HUES6 (cell line): ENCODE data around the gene HAP1.
A peak's percentile ranks its signal among the peaks of the same experiment; 100 is the strongest.
"Not testable (repeated sequence)": the region's sequence is repeated elsewhere in the genome, so short reads cannot be mapped to it uniquely, and the experiment has no call there.

Experiments used
- H3K27ac ChIP-seq: 2 replicates; pipeline ENCODE4 v1.7.0; 2013; ENCODE audit warnings: low read depth, mild to moderate bottlenecking, low read length, inconsistent platforms
- H3K27me3 ChIP-seq: 2 replicates; pipeline ENCODE4 v1.6.1; 2013; ENCODE audit warnings: low read length; ENCODE audit not compliant: control insufficient read depth, insufficient read depth
- H3K36me3 ChIP-seq: 2 replicates; pipeline ENCODE4 v1.6.1; 2013; ENCODE audit warnings: low read length; ENCODE audit not compliant: control insufficient read depth, insufficient read depth
- H3K4me1 ChIP-seq: 2 replicates; pipeline ENCODE4 v1.6.1; 2013; ENCODE audit warnings: low read length; ENCODE audit not compliant: control insufficient read depth, insufficient read depth
- H3K4me3 ChIP-seq: 2 replicates; pipeline ENCODE4 v1.5.1; 2013; ENCODE audit warnings: low read depth, low read length
- H3K9ac ChIP-seq: one replicate; pipeline ENCODE4 v1.6.1; 2013; ENCODE audit warnings: mild to moderate bottlenecking, low read length
- H3K9me3 ChIP-seq: 2 replicates; pipeline ENCODE4 v1.6.1; 2013; ENCODE audit warnings: low read depth, low read length; ENCODE audit not compliant: control insufficient read depth, insufficient read depth

Gene HAP1

GRCh38 chr17:41702712-41703111 is 31.7 kb downstream of the HAP1 start:
- H3K27me3 ChIP-seq, result peaks cover 41% of the 10 kb centered on the region
- H3K9me3 ChIP-seq, result peaks cover under 1% of the 10 kb centered on the region; the same call in 1 of the 2 replicates
- H3K4me1 ChIP-seq, result peaks cover 21% of the 10 kb centered on the region
- no peak overlapping the region for H3K27ac ChIP-seq
- H3K36me3 ChIP-seq, result no peaks in the 10 kb centered on the region
- no peak overlapping the region for H3K9ac ChIP-seq
- no peak overlapping the region for H3K4me3 ChIP-seq

- Histone ChIP-seq H3K27me3 (peaks cover 23% of the 10 kb centered on the region), H3K4me1 (peaks cover 11% of the 10 kb centered on the region)
- not testable (repeated sequence) for H3K9ac ChIP-seq, H3K4me3 ChIP-seq, H3K27ac ChIP-seq, H3K9me3 ChIP-seq, H3K36me3 ChIP-seq
These were observed 33.6 kb downstream of the HAP1 start for GRCh38 chr17:41700843-41701242.

- no peaks in the 10 kb centered on the region for H3K9me3 ChIP-seq
- no peaks in the 10 kb centered on the region for H3K4me1 ChIP-seq
- peaks cover 23% of the 10 kb centered on the region for H3K36me3 ChIP-seq
- no peak overlapping the region for H3K9ac ChIP-seq
- H3K4me3 ChIP-seq, result no peak overlapping the region
- no peaks in the 10 kb centered on the region for H3K27me3 ChIP-seq
- no peak overlapping the region for H3K27ac ChIP-seq
These were observed 37.1 kb downstream of the HAP1 start for GRCh38 chr17:41697122-41697962.

- no peak overlapping the region for H3K9ac ChIP-seq
- H3K27ac ChIP-seq, result no peak overlapping the region
- H3K27me3 ChIP-seq, result no peaks in the 10 kb centered on the region
- H3K4me1 ChIP-seq, result no peaks in the 10 kb centered on the region
- peaks cover 35% of the 10 kb centered on the region for H3K36me3 ChIP-seq
- no peak overlapping the region for H3K4me3 ChIP-seq
- no peaks in the 10 kb centered on the region for H3K9me3 ChIP-seq
These were observed 38.3 kb downstream of the HAP1 start for GRCh38 chr17:41695954-41696757.

GRCh38 chr17:41695134-41695661 is 39.2 kb downstream of the HAP1 start:
- no peak overlapping the region for H3K4me3 ChIP-seq
- no peaks in the 10 kb centered on the region for H3K27me3 ChIP-seq
- no peak overlapping the region for H3K27ac ChIP-seq
- H3K36me3 ChIP-seq, result peaks cover 45% of the 10 kb centered on the region
- no peaks in the 10 kb centered on the region for H3K9me3 ChIP-seq
- peaks cover 3% of the 10 kb centered on the region; the same call in 1 of the 2 replicates for H3K4me1 ChIP-seq
- no peak overlapping the region for H3K9ac ChIP-seq

- no peaks in the 10 kb centered on the region for H3K27me3 ChIP-seq
- H3K9ac ChIP-seq, result no peak overlapping the region
- no peak overlapping the region for H3K27ac ChIP-seq
- H3K36me3 ChIP-seq, result peaks cover 54% of the 10 kb centered on the region
- peaks cover 7% of the 10 kb centered on the region for H3K4me1 ChIP-seq
- no peaks in the 10 kb centered on the region for H3K9me3 ChIP-seq
- no peak overlapping the region for H3K4me3 ChIP-seq
These were observed 41.5 kb downstream of the HAP1 start for GRCh38 chr17:41692722-41693521.

GRCh38 chr17:41691031-41691777 is 43.2 kb downstream of the HAP1 start:
- Histone ChIP-seq H3K9me3 (no peaks in the 10 kb centered on the region), H3K9ac (no peak overlapping the region), H3K27ac (no peak overlapping the region), H3K4me1 (peaks cover 9% of the 10 kb centered on the region), H3K4me3 (no peak overlapping the region), H3K36me3 (peaks cover 54% of the 10 kb centered on the region), H3K27me3 (no peaks in the 10 kb centered on the region)

GRCh38 chr17:41690497-41690896 is 43.9 kb downstream of the HAP1 start:
- Histone ChIP-seq H3K36me3 (peaks cover 54% of the 10 kb centered on the region), H3K9ac (no peak overlapping the region)

GRCh38 chr17:41689497-41690299 is 44.7 kb downstream of the HAP1 start:
- Histone ChIP-seq H3K4me3 (peak overlapping the region; percentile 89), H3K36me3 (peaks cover 48% of the 10 kb centered on the region), H3K9ac (peak overlapping the region; percentile 98), H3K27ac (peak overlapping the region; percentile 95), H3K27me3 (no peaks in the 10 kb centered on the region), H3K4me1 (peaks cover 9% of the 10 kb centered on the region), H3K9me3 (peaks cover 3% of the 10 kb centered on the region; the same call in 1 of the 2 replicates)

More at GRCh38 chr17:41690497-41690896, 43.9 kb downstream of the HAP1 start:
- H3K27ac ChIP-seq, result peak overlapping the region; percentile 95; the same call in 1 of the 2 replicates
- H3K27me3 ChIP-seq, result no peaks in the 10 kb centered on the region
- H3K4me1 ChIP-seq, result peaks cover 9% of the 10 kb centered on the region
- no peaks in the 10 kb centered on the region for H3K9me3 ChIP-seq
- H3K4me3 ChIP-seq, result peak overlapping the region; percentile 89
